H1 (cell line): Measurements from ENCODE around the gene MAP7D1.

ENCODE experiments used
- CTCF ChIP-seq, 3 experiments: IDR thresholded peaks; 1 replicate in 2 of 3; 2 replicates in 1 of 3; pipeline versions ENCODE4 v1.5.1 to v1.6.1; 2011; ENCODE audit warnings: low read length in 3 of 3, mild to moderate bottlenecking in 3 of 3, inconsistent platforms in 2 of 3, low read depth in 1 of 3, moderate library complexity in 1 of 3; ENCODE audit not compliant: insufficient read depth in 1 of 3; ENCODE audit errors: control extremely low read depth in 1 of 3
- RAD21 ChIP-seq, 2 experiments: IDR thresholded peaks in 1 of 2; conservative IDR thresholded peaks in 1 of 2; 2 replicates each; pipeline ENCODE4 v1.6.1; 2011; ENCODE audit warnings: low read depth in 2 of 2, low read length in 2 of 2, improper control_type of control experiment in 1 of 2, inconsistent platforms in 1 of 2, mild to moderate bottlenecking in 1 of 2, moderate library complexity in 1 of 2
- SAP30 ChIP-seq: fragments of 300-600 bp; sonication (generic); IDR thresholded peaks from 2 replicates; pipeline ENCODE4 v1.7.1; 2012; ENCODE audit warnings: low read length, moderate library complexity, mild to moderate bottlenecking, inconsistent platforms; ENCODE audit not compliant: insufficient read depth, insufficient replicate concordance

- peak; percentile 24 for TF ChIP-seq SAP30
- TF ChIP-seq CTCF (IDR thresholded peaks at IDR 0.05; ENCODE audit: control extremely low read depth in 1 of 3, insufficient read depth in 1 of 3, low read depth in 1 of 3, low read length in 3 of 3): no peak
- no peak for TF ChIP-seq RAD21 (IDR thresholded peaks at IDR 0.05 in 1 of 2, conservative IDR thresholded peaks at IDR 0.05 in 1 of 2; ENCODE audit: low read depth in 2 of 2, low read length in 2 of 2)
These were observed 19.5 kb downstream of the MAP7D1 start for GRCh38 chr1:36175137-36176095.
